ENCODE results near the gene REPS1. TPM values are rescaled to one million over a fixed set of nuclear protein-coding genes. Genes with fewer than 3 reads are reported as not detected.

REPS1 gene
- total RNA-seq, 2 experiments from 2014 or later = 40.0 to 53.9 TPM

GRCh38 chr6:138907167-138907566 lies 80.9 kb downstream of the REPS1 start:
- Histone ChIP-seq H3K9me2 (ENCODE audit: insufficient read depth, low read length) (no peaks in the 10 kb centered on the region), H3K4me1 (ENCODE audit: insufficient read depth, low read length, poor library complexity, severe bottlenecking) (no peaks in the 10 kb centered on the region), H3K4me3 (ENCODE audit: low read depth, low read length, poor library complexity, severe bottlenecking) (no peak overlapping the region), H3K9me3 (ENCODE audit: low read length) (no peaks in the 10 kb centered on the region), H3K27ac (ENCODE audit: low read depth, low read length, poor library complexity, severe bottlenecking) (no peak overlapping the region), H3K79me2 (ENCODE audit: insufficient read depth, low read depth, low read length) (no peaks in the 10 kb centered on the region), H3K36me3 (ENCODE audit: insufficient read depth, low read length) (peaks cover 84% of the 10 kb centered on the region), H3K4me2 (ENCODE audit: low read length) (no peak overlapping the region), H2AFZ (ENCODE audit: low read length) (no peak overlapping the region), H4K20me1 (ENCODE audit: insufficient read depth, low read length) (no peaks in the 10 kb centered on the region)
- intact Hi-C loops (cut with micrococcal nuclease; ENCODE audit: unreplicated experiment) = no loop called here
- CTCF ChIA-PET (ENCODE audit: unreplicated experiment) = interaction anchor here (0.6 kb wide), 1 partner anchor 503 kb away, joined by 4 read pairs; no protein-coding TSS in a partner anchor
- POLR2A ChIA-PET = interaction anchor here (2.4 kb wide), 1 partner anchor 13 kb away, joined by 15 read pairs; no protein-coding TSS in a partner anchor
- no TSS peak for BruUV-seq (replicated peaks)
- no peak for TF ChIP-seq EZH2phosphoT487 (IDR thresholded peaks at IDR 0.05; ENCODE audit: borderline replicate concordance, low read depth, low read length)
- TF ChIP-seq, protein P1, sequence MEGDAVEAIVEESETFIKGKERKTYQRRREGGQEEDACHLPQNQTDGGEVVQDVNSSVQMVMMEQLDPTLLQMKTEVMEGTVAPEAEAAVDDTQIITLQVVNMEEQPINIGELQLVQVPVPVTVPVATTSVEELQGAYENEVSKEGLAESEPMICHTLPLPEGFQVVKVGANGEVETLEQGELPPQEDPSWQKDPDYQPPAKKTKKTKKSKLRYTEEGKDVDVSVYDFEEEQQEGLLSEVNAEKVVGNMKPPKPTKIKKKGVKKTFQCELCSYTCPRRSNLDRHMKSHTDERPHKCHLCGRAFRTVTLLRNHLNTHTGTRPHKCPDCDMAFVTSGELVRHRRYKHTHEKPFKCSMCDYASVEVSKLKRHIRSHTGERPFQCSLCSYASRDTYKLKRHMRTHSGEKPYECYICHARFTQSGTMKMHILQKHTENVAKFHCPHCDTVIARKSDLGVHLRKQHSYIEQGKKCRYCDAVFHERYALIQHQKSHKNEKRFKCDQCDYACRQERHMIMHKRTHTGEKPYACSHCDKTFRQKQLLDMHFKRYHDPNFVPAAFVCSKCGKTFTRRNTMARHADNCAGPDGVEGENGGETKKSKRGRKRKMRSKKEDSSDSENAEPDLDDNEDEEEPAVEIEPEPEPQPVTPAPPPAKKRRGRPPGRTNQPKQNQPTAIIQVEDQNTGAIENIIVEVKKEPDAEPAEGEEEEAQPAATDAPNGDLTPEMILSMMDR (conservative IDR thresholded peaks at IDR 0.05; ENCODE audit: low read length) = no peak
- no peak for DNase-seq (ENCODE audit: low spot score)

DNA sequence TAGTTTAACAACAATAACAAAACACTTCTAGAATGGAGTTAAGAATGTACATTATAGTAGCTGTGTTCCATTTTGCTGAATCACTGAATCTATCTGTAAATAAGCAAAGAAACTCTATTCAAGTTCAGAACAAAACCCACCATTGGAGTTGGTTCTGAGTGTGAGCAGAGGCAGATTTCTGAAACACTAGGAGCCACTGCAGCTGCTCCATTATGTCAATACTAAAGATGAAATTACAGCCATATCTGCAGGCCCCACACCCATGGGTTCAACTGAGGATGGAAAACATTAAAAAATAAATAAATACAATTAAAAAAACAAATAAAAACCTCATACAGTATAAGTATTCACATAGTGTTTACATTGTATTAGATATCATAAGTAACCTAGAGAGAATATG lies 91.0 kb downstream of the REPS1 start:
- DNase-seq (ENCODE audit: low spot score) = no peak
- CTCF ChIA-PET (ENCODE audit: unreplicated experiment) = no interaction called here
- POLR2A ChIA-PET = interaction anchor here (0.6 kb wide), 1 partner anchor 734 kb away, joined by 3 read pairs; no protein-coding TSS in a partner anchor
- Histone ChIP-seq H3K27ac (ENCODE audit: low read depth, low read length, poor library complexity, severe bottlenecking) (no peak overlapping the region), H3K79me2 (ENCODE audit: insufficient read depth, low read depth, low read length) (no peaks in the 10 kb centered on the region), H3K9me3 (ENCODE audit: low read length) (no peaks in the 10 kb centered on the region), H3K36me3 (ENCODE audit: insufficient read depth, low read length) (peaks cover 30% of the 10 kb centered on the region), H3K9me2 (ENCODE audit: insufficient read depth, low read length) (no peaks in the 10 kb centered on the region), H3K4me3 (ENCODE audit: low read depth, low read length, poor library complexity, severe bottlenecking) (no peak overlapping the region), H3K4me1 (ENCODE audit: insufficient read depth, low read length, poor library complexity, severe bottlenecking) (no peaks in the 10 kb centered on the region), H4K20me1 (ENCODE audit: insufficient read depth, low read length) (no peaks in the 10 kb centered on the region), H2AFZ (ENCODE audit: low read length) (no peak overlapping the region), H3K4me2 (ENCODE audit: low read length) (no peak overlapping the region)
- TF ChIP-seq EZH2phosphoT487 (IDR thresholded peaks at IDR 0.05; ENCODE audit: borderline replicate concordance, low read depth, low read length) = no peak
- TF ChIP-seq, protein P1 (conservative IDR thresholded peaks at IDR 0.05; ENCODE audit: low read length) = no peak
- intact Hi-C loops (cut with micrococcal nuclease; ENCODE audit: unreplicated experiment) = no loop called here
- BruUV-seq (replicated peaks) = no TSS peak

- no peaks in the 10 kb centered on the region for H3K9me2 ChIP-seq (ENCODE audit: insufficient read depth, low read length)
- H3K4me3 ChIP-seq (ENCODE audit: low read depth, low read length, poor library complexity, severe bottlenecking) = no peak overlapping the region
- no peaks in the 10 kb centered on the region for H3K9me3 ChIP-seq (ENCODE audit: low read length)
- CTCF ChIA-PET (ENCODE audit: unreplicated experiment) = no interaction called here
- no peak for TF ChIP-seq EZH2phosphoT487 (IDR thresholded peaks at IDR 0.05; ENCODE audit: borderline replicate concordance, low read depth, low read length)
- TF ChIP-seq, protein P1 (conservative IDR thresholded peaks at IDR 0.05; ENCODE audit: low read length) = no peak
- no peak overlapping the region for H2AFZ ChIP-seq (ENCODE audit: low read length)
- H3K4me2 ChIP-seq (ENCODE audit: low read length) = no peak overlapping the region
- no peak for DNase-seq (ENCODE audit: low spot score)
- H3K79me2 ChIP-seq (ENCODE audit: insufficient read depth, low read depth, low read length) = no peaks in the 10 kb centered on the region
- intact Hi-C loops (cut with micrococcal nuclease; ENCODE audit: unreplicated experiment) = no loop called here
- no peak overlapping the region for H3K27ac ChIP-seq (ENCODE audit: low read depth, low read length, poor library complexity, severe bottlenecking)
- no TSS peak for BruUV-seq (replicated peaks)
- POLR2A ChIA-PET = interaction anchor here (0.6 to 1.0 kb wide), 4 partner anchors 10 to 182 kb away, joined by 3 to 6 read pairs (median 4); no protein-coding TSS in a partner anchor
- H4K20me1 ChIP-seq (ENCODE audit: insufficient read depth, low read length) = no peaks in the 10 kb centered on the region
- peaks cover 22% of the 10 kb centered on the region for H3K36me3 ChIP-seq (ENCODE audit: insufficient read depth, low read length)
- no peaks in the 10 kb centered on the region for H3K4me1 ChIP-seq (ENCODE audit: insufficient read depth, low read length, poor library complexity, severe bottlenecking)
Measured at GRCh38 chr6:138896104-138896756, 91.8 kb downstream of the REPS1 start.

Measured in OCI-LY7 (cell line).